GM23338 (cell line): ENCODE measurements around the gene SRSF4. TPM values are rescaled to one million over a fixed set of nuclear protein-coding genes. Genes with fewer than 3 reads are reported as not detected.

Experiments
- ATAC-seq: fragments of 200-7000 bp; cut with Tn5 transposase; 3 replicates; pipeline ENCODE4 v1.9.1; 2020
- DNase-seq: peaks from one replicate; pipeline ENCODE4 v3.0.0-alpha.2; 2015; ENCODE audit warnings: low spot score
- H2AFZ ChIP-seq: fragments of 200-600 bp; sonication (generic); 2 replicates; pipeline ENCODE4 v1.8.0; 2016; ENCODE audit warnings: antibody characterized with exemption, mild to moderate bottlenecking, moderate library complexity
- H3F3A ChIP-seq: fragments of 200-600 bp; sonication (generic); replicated peaks from 2 replicates; pipeline ENCODE4 v1.8.0; 2017; ENCODE audit warnings: antibody characterized with exemption, mixed run types, low read depth
- H3K27ac ChIP-seq: fragments of 200-600 bp; sonication (generic); 2 replicates; pipeline ENCODE4 v1.6.1; 2016; ENCODE audit warnings: low read depth
- H3K27me3 ChIP-seq: fragments of 200-600 bp; sonication (generic); 2 replicates; pipeline ENCODE4 v1.8.0; 2016; ENCODE audit warnings: mild to moderate bottlenecking, mixed run types, moderate library complexity; ENCODE audit not compliant: insufficient read depth
- H3K36me3 ChIP-seq: fragments of 200-600 bp; sonication (generic); 2 replicates; pipeline ENCODE4 v1.8.0; 2016; ENCODE audit warnings: mild to moderate bottlenecking; ENCODE audit not compliant: insufficient read depth
- H3K4me1 ChIP-seq: fragments of 200-600 bp; sonication (generic); 2 replicates; pipeline ENCODE4 v1.8.0; 2016; ENCODE audit warnings: mild to moderate bottlenecking, moderate library complexity; ENCODE audit not compliant: insufficient read depth
- H3K4me2 ChIP-seq: fragments of 200-600 bp; sonication (generic); 2 replicates; pipeline ENCODE4 v1.7.1; 2017; ENCODE audit warnings: mixed run types
- H3K4me3 ChIP-seq: fragments of 200-600 bp; sonication (generic); 2 replicates; pipeline ENCODE4 v1.6.1; 2016; ENCODE audit warnings: mixed run types
- H3K79me2 ChIP-seq: fragments of 200-600 bp; sonication (generic); replicated peaks from 2 replicates; pipeline ENCODE4 v1.8.0; 2017; ENCODE audit warnings: mild to moderate bottlenecking; ENCODE audit not compliant: insufficient read depth
- H3K9me2 ChIP-seq: fragments of 200-600 bp; sonication (generic); 2 replicates; pipeline ENCODE4 v1.8.0; 2017; ENCODE audit not compliant: insufficient read depth
- H4K20me1 ChIP-seq: fragments of 200-600 bp; sonication (generic); replicated peaks from 2 replicates; pipeline ENCODE4 v1.8.0; 2017; ENCODE audit warnings: mild to moderate bottlenecking; ENCODE audit not compliant: insufficient read depth
- H3K27ac Mint-ChIP-seq: 2 replicates; pipeline ENCODE4 v1.8.0; 2020; ENCODE audit warnings: inconsistent platforms, mild to moderate bottlenecking, moderate library complexity, mixed read lengths
- H3K27me3 Mint-ChIP-seq: 3 replicates; pipeline ENCODE4 v1.8.0; 2022; ENCODE audit warnings: low read depth, mild to moderate bottlenecking, moderate library complexity, mixed read lengths, inconsistent platforms; ENCODE audit not compliant: insufficient read depth, poor library complexity
- H3K36me3 Mint-ChIP-seq: 3 replicates; pipeline ENCODE4 v1.8.0; 2021; ENCODE audit warnings: low read depth, mild to moderate bottlenecking, inconsistent platforms, moderate library complexity, mixed read lengths
- H3K4me1 Mint-ChIP-seq: 3 replicates; pipeline ENCODE4 v1.8.0; 2020; ENCODE audit warnings: mild to moderate bottlenecking, inconsistent platforms, mixed read lengths
- H3K4me3 Mint-ChIP-seq: 3 replicates; pipeline ENCODE4 v1.8.0; 2021; ENCODE audit warnings: moderate library complexity, mild to moderate bottlenecking, inconsistent platforms, mixed read lengths
- H3K9me3 Mint-ChIP-seq: 3 replicates; pipeline ENCODE4 v1.8.0; 2020; ENCODE audit warnings: moderate library complexity, mild to moderate bottlenecking, inconsistent platforms, mixed read lengths
- EZH2 ChIP-seq: fragments of 200-600 bp; sonication (generic); IDR thresholded peaks from one replicate; pipeline ENCODE4 v1.8.0; 2017; ENCODE audit warnings: antibody characterized with exemption, mild to moderate bottlenecking, low read depth; ENCODE audit not compliant: unreplicated experiment
- EZH2phosphoT487 ChIP-seq: fragments of 200-600 bp; sonication (generic); IDR thresholded peaks from one replicate; pipeline ENCODE4 v1.8.1; 2018; ENCODE audit warnings: antibody characterized with exemption; ENCODE audit not compliant: unreplicated experiment
- NANOG ChIP-seq: IDR thresholded peaks from 2 replicates; pipeline ENCODE4 v1.6.1; 2016; ENCODE audit warnings: antibody characterized with exemption, borderline replicate concordance
- ZNF114 ChIP-seq: fragments of 250-450 bp; sonication (Bioruptor Pico); IDR thresholded peaks from 2 replicates; pipeline ENCODE4 v1.5.0; 2020; ENCODE audit warnings: mild to moderate bottlenecking, moderate library complexity
- polyA plus RNA-seq: library from polyadenylated mRNA; unstranded; fragments of >200 nt; fragmentation: Nextera tagmentation; extraction: Ambion mirVana; gene quantifications from 2 replicates; pipeline ENCODE4 v1.2.1, GENCODE V29; 2016
- total RNA-seq: library from RNA; depleted of rRNA; stranded (reverse); fragments of >200 nt; shearing (Covaris generic); gene quantifications from 2 replicates; pipeline ENCODE4 v1.2.3, GENCODE V29; 2014
- TF ChIP-seq, protein P1 (sequence below): fragments of 250-450 bp; sonication (Bioruptor Pico); IDR thresholded peaks from 2 replicates; pipeline ENCODE4 v1.5.0; 2020; ENCODE audit warnings: mild to moderate bottlenecking, moderate library complexity
- TF ChIP-seq, protein P2 (sequence below), 2 experiments: fragments of 200-600 bp in 1 of 2; sonication (generic) in 1 of 2; conservative IDR thresholded peaks; 2 replicates each; pipeline versions ENCODE4 v1.5.1 to v1.6.1; 2016 to 2017; ENCODE audit warnings: antibody characterized with exemption in 2 of 2, low read depth in 2 of 2, mild to moderate bottlenecking in 2 of 2, moderate library complexity in 1 of 2

SRSF4 gene
- total and polyA plus RNA-seq, 2 experiments from 2014 or later, result 58.4 to 98.3 TPM

DNA sequence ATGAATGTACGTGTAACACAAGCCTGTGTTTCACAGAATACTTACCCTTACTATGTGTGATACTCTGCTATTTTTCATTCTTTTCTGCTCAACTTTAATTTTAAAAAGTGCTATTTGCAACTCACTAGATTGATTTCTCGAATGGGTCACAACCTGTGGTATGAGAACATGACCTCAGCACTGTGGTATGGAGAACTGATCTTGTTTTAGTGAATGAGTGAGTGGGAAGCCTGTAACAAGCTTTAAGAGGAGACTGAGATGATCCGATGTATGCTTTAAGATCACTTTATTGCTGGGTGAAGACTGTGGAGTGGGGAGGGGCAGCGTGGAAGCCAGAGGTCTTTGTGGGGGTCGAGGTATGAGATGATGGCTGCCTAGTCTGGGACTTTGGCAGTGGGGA lies 27.5 kb upstream of the SRSF4 start (continued):
- TF ChIP-seq, protein P1, sequence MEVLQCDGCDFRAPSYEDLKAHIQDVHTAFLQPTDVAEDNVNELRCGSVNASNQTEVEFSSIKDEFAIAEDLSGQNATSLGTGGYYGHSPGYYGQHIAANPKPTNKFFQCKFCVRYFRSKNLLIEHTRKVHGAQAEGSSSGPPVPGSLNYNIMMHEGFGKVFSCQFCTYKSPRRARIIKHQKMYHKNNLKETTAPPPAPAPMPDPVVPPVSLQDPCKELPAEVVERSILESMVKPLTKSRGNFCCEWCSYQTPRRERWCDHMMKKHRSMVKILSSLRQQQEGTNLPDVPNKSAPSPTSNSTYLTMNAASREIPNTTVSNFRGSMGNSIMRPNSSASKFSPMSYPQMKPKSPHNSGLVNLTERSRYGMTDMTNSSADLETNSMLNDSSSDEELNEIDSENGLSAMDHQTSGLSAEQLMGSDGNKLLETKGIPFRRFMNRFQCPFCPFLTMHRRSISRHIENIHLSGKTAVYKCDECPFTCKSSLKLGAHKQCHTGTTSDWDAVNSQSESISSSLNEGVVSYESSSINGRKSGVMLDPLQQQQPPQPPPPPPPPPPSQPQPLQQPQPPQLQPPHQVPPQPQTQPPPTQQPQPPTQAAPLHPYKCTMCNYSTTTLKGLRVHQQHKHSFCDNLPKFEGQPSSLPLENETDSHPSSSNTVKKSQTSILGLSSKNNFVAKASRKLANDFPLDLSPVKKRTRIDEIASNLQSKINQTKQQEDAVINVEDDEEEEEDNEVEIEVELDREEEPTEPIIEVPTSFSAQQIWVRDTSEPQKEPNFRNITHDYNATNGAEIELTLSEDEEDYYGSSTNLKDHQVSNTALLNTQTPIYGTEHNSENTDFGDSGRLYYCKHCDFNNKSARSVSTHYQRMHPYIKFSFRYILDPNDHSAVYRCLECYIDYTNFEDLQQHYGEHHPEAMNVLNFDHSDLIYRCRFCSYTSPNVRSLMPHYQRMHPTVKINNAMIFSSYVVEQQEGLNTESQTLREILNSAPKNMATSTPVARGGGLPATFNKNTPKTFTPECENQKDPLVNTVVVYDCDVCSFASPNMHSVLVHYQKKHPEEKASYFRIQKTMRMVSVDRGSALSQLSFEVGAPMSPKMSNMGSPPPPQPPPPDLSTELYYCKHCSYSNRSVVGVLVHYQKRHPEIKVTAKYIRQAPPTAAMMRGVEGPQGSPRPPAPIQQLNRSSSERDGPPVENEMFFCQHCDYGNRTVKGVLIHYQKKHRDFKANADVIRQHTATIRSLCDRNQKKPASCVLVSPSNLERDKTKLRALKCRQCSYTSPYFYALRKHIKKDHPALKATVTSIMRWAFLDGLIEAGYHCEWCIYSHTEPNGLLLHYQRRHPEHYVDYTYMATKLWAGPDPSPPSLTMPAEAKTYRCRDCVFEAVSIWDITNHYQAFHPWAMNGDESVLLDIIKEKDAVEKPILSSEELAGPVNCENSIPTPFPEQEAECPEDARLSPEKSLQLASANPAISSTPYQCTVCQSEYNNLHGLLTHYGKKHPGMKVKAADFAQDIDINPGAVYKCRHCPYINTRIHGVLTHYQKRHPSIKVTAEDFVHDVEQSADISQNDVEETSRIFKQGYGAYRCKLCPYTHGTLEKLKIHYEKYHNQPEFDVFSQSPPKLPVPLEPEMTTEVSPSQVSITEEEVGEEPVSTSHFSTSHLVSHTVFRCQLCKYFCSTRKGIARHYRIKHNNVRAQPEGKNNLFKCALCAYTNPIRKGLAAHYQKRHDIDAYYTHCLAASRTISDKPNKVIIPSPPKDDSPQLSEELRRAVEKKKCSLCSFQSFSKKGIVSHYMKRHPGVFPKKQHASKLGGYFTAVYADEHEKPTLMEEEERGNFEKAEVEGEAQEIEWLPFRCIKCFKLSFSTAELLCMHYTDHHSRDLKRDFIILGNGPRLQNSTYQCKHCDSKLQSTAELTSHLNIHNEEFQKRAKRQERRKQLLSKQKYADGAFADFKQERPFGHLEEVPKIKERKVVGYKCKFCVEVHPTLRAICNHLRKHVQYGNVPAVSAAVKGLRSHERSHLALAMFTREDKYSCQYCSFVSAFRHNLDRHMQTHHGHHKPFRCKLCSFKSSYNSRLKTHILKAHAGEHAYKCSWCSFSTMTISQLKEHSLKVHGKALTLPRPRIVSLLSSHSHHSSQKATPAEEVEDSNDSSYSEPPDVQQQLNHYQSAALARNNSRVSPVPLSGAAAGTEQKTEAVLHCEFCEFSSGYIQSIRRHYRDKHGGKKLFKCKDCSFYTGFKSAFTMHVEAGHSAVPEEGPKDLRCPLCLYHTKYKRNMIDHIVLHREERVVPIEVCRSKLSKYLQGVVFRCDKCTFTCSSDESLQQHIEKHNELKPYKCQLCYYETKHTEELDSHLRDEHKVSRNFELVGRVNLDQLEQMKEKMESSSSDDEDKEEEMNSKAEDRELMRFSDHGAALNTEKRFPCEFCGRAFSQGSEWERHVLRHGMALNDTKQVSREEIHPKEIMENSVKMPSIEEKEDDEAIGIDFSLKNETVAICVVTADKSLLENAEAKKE, result no peak
- TF ChIP-seq, protein P2, sequence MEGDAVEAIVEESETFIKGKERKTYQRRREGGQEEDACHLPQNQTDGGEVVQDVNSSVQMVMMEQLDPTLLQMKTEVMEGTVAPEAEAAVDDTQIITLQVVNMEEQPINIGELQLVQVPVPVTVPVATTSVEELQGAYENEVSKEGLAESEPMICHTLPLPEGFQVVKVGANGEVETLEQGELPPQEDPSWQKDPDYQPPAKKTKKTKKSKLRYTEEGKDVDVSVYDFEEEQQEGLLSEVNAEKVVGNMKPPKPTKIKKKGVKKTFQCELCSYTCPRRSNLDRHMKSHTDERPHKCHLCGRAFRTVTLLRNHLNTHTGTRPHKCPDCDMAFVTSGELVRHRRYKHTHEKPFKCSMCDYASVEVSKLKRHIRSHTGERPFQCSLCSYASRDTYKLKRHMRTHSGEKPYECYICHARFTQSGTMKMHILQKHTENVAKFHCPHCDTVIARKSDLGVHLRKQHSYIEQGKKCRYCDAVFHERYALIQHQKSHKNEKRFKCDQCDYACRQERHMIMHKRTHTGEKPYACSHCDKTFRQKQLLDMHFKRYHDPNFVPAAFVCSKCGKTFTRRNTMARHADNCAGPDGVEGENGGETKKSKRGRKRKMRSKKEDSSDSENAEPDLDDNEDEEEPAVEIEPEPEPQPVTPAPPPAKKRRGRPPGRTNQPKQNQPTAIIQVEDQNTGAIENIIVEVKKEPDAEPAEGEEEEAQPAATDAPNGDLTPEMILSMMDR (conservative IDR thresholded peaks at IDR 0.05; ENCODE audit: low read depth in 2 of 2), result no peak
- no peak for TF ChIP-seq ZNF114 (CRISPR knock-in tag)
- no peak for TF ChIP-seq EZH2phosphoT487

DNA sequence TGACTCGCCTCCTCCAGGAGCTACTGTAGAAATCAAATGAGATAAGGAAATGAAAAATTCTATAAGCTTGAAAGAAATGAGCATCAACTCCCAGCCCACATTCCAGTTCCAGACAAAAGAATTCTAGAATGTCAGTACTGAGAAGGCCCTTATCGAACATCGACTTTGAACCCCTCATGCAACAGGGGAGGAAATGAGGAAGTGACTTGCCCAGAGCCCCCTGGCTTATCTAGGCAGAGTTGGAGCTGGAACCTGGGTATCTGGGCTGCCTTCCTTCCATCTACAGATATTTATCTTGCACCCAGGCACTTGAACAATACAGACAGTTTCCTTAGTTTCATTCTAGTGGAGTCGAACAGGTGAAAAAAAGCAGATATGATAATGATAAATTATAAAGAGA lies 26.7 kb upstream of the SRSF4 start:
- H3F3A ChIP-seq, result peaks cover 2% of the 10 kb centered on the region
- ATAC-seq (no peak), DNase-seq (no peak)
- H3K4me1 ChIP-seq, result no peaks in the 10 kb centered on the region
- H3K9me2 ChIP-seq, result no peaks in the 10 kb centered on the region
- Mint-ChIP-seq H3K9me3 (no peaks in the 10 kb centered on the region; the same call in 2 of the 3 replicates), H3K27ac (no peak overlapping the region), H3K27me3 (peaks cover 6% of the 10 kb centered on the region), H3K36me3 (peaks cover 40% of the 10 kb centered on the region), H3K4me1 (no peaks in the 10 kb centered on the region), H3K4me3 (no peak overlapping the region)
- H3K36me3 ChIP-seq, result peaks cover 6% of the 10 kb centered on the region; the same call in 1 of the 2 replicates
- no peak overlapping the region for H3K27ac ChIP-seq
- no peaks in the 10 kb centered on the region for H3K79me2 ChIP-seq
- H2AFZ ChIP-seq, result no peak overlapping the region
- no peaks in the 10 kb centered on the region for H3K27me3 ChIP-seq
- H4K20me1 ChIP-seq, result no peaks in the 10 kb centered on the region; the same call in 1 of the 2 replicates
- no peak overlapping the region for H3K4me3 ChIP-seq
- no peak overlapping the region for H3K4me2 ChIP-seq
- TF ChIP-seq EZH2, result no peak
- TF ChIP-seq, protein P2 (conservative IDR thresholded peaks at IDR 0.05; ENCODE audit: low read depth in 2 of 2), result no peak
- no peak for TF ChIP-seq NANOG
